ENCODE data around the gene CNOT6L.
"Not testable (repeated sequence)": the region's sequence is repeated elsewhere in the genome, so short reads cannot be mapped to it uniquely, and the experiment has no call there.

Gene CNOT6L

GRCh38 chr4:77721073-77721472 lies 98.1 kb downstream of the CNOT6L start:
- no peak overlapping the region for H3K4me3 ChIP-seq (ENCODE audit: insufficient read length, low read depth)
- H3K27me3 ChIP-seq (ENCODE audit: insufficient read depth, insufficient read length), result no peaks in the 10 kb centered on the region
- H3K36me3 ChIP-seq (ENCODE audit: insufficient read depth, insufficient read length, low read length), result no peaks in the 10 kb centered on the region
- H3K4me1 ChIP-seq (ENCODE audit: insufficient read depth, insufficient read length), result no peaks in the 10 kb centered on the region
- DNase-seq (ENCODE audit: low read depth, low spot score), result no peak
- no peak overlapping the region for H3K9ac ChIP-seq (ENCODE audit: insufficient read length, low read depth)
- H3K9me3 ChIP-seq (ENCODE audit: insufficient read depth, low read length), result no peaks in the 10 kb centered on the region
- no peak for TF ChIP-seq ZNF274 (IDR thresholded peaks at IDR 0.05; ENCODE audit: low read depth, low read length)
- TF ChIP-seq SUZ12 (IDR thresholded peaks at IDR 0.05; ENCODE audit: extremely low read depth, insufficient read depth, insufficient read length), result no peak
- no peak for TF ChIP-seq YY1 (IDR thresholded peaks at IDR 0.05; ENCODE audit: insufficient read depth, insufficient read length)

GRCh38 chr4:77718500-77718899 lies 100.7 kb downstream of the CNOT6L start:
- not testable (repeated sequence) for H3K4me3 ChIP-seq (ENCODE audit: insufficient read length, low read depth); H3K9me3 ChIP-seq (ENCODE audit: insufficient read depth, low read length); H3K4me1 ChIP-seq (ENCODE audit: insufficient read depth, insufficient read length); H3K36me3 ChIP-seq (ENCODE audit: insufficient read depth, insufficient read length, low read length); DNase-seq (ENCODE audit: low read depth, low spot score); H3K9ac ChIP-seq (ENCODE audit: insufficient read length, low read depth); H3K27me3 ChIP-seq (ENCODE audit: insufficient read depth, insufficient read length)

GRCh38 chr4:77715414-77716290 lies 103.5 kb downstream of the CNOT6L start:
- H3K9me3 ChIP-seq (ENCODE audit: insufficient read depth, low read length), result no peaks in the 10 kb centered on the region
- no peak for DNase-seq (ENCODE audit: low read depth, low spot score)
- no peaks in the 10 kb centered on the region for H3K27me3 ChIP-seq (ENCODE audit: insufficient read depth, insufficient read length)
- no peaks in the 10 kb centered on the region for H3K36me3 ChIP-seq (ENCODE audit: insufficient read depth, insufficient read length, low read length)
- H3K4me1 ChIP-seq (ENCODE audit: insufficient read depth, insufficient read length), result no peaks in the 10 kb centered on the region
- no peak overlapping the region for H3K4me3 ChIP-seq (ENCODE audit: insufficient read length, low read depth)
- no peak overlapping the region for H3K9ac ChIP-seq (ENCODE audit: insufficient read length, low read depth)
- no peak for TF ChIP-seq ZNF274 (IDR thresholded peaks at IDR 0.05; ENCODE audit: low read depth, low read length)
- TF ChIP-seq SUZ12 (IDR thresholded peaks at IDR 0.05; ENCODE audit: extremely low read depth, insufficient read depth, insufficient read length), result no peak
- TF ChIP-seq YY1 (IDR thresholded peaks at IDR 0.05; ENCODE audit: insufficient read depth, insufficient read length), result no peak

- no peaks in the 10 kb centered on the region for H3K36me3 ChIP-seq (ENCODE audit: insufficient read depth, insufficient read length, low read length)
- no peak overlapping the region for H3K4me3 ChIP-seq (ENCODE audit: insufficient read length, low read depth)
- no peak for TF ChIP-seq ZNF274 (IDR thresholded peaks at IDR 0.05; ENCODE audit: low read depth, low read length)
- TF ChIP-seq YY1 (IDR thresholded peaks at IDR 0.05; ENCODE audit: insufficient read depth, insufficient read length), result no peak
- TF ChIP-seq SUZ12 (IDR thresholded peaks at IDR 0.05; ENCODE audit: extremely low read depth, insufficient read depth, insufficient read length), result no peak
- H3K9me3 ChIP-seq (ENCODE audit: insufficient read depth, low read length), result no peaks in the 10 kb centered on the region
- no peaks in the 10 kb centered on the region for H3K27me3 ChIP-seq (ENCODE audit: insufficient read depth, insufficient read length)
- no peak overlapping the region for H3K9ac ChIP-seq (ENCODE audit: insufficient read length, low read depth)
- DNase-seq (ENCODE audit: low read depth, low spot score), result no peak
- H3K4me1 ChIP-seq (ENCODE audit: insufficient read depth, insufficient read length), result no peaks in the 10 kb centered on the region
Observed at GRCh38 chr4:77714514-77714913, 104.7 kb downstream of the CNOT6L start.

GRCh38 chr4:77713884-77714283 lies 105.3 kb downstream of the CNOT6L start:
- no peak for DNase-seq (ENCODE audit: low read depth, low spot score)
- Histone ChIP-seq H3K9ac (ENCODE audit: insufficient read length, low read depth) (no peak overlapping the region), H3K36me3 (ENCODE audit: insufficient read depth, insufficient read length, low read length) (no peaks in the 10 kb centered on the region), H3K4me1 (ENCODE audit: insufficient read depth, insufficient read length) (no peaks in the 10 kb centered on the region), H3K9me3 (ENCODE audit: insufficient read depth, low read length) (no peaks in the 10 kb centered on the region), H3K27me3 (ENCODE audit: insufficient read depth, insufficient read length) (no peaks in the 10 kb centered on the region), H3K4me3 (ENCODE audit: insufficient read length, low read depth) (no peak overlapping the region)
- TF ChIP-seq YY1 (IDR thresholded peaks at IDR 0.05; ENCODE audit: insufficient read depth, insufficient read length) (no peak), ZNF274 (IDR thresholded peaks at IDR 0.05; ENCODE audit: low read depth, low read length) (no peak), SUZ12 (IDR thresholded peaks at IDR 0.05; ENCODE audit: extremely low read depth, insufficient read depth, insufficient read length) (no peak)

- H3K9me3 ChIP-seq (ENCODE audit: insufficient read depth, low read length), result no peaks in the 10 kb centered on the region
- TF ChIP-seq ZNF274 (IDR thresholded peaks at IDR 0.05; ENCODE audit: low read depth, low read length), result no peak
- TF ChIP-seq YY1 (IDR thresholded peaks at IDR 0.05; ENCODE audit: insufficient read depth, insufficient read length), result no peak
- TF ChIP-seq SUZ12 (IDR thresholded peaks at IDR 0.05; ENCODE audit: extremely low read depth, insufficient read depth, insufficient read length), result no peak
- no peaks in the 10 kb centered on the region for H3K27me3 ChIP-seq (ENCODE audit: insufficient read depth, insufficient read length)
- H3K4me3 ChIP-seq (ENCODE audit: insufficient read length, low read depth), result no peak overlapping the region
- DNase-seq (ENCODE audit: low read depth, low spot score), result no peak
- H3K9ac ChIP-seq (ENCODE audit: insufficient read length, low read depth), result no peak overlapping the region
- no peaks in the 10 kb centered on the region for H3K36me3 ChIP-seq (ENCODE audit: insufficient read depth, insufficient read length, low read length)
- no peaks in the 10 kb centered on the region for H3K4me1 ChIP-seq (ENCODE audit: insufficient read depth, insufficient read length)
Observed at GRCh38 chr4:77712675-77713074, 106.5 kb downstream of the CNOT6L start.

GRCh38 chr4:77711469-77711868 lies 107.7 kb downstream of the CNOT6L start:
- H3K4me3 ChIP-seq (ENCODE audit: insufficient read length, low read depth), result no peak overlapping the region
- H3K4me1 ChIP-seq (ENCODE audit: insufficient read depth, insufficient read length), result no peaks in the 10 kb centered on the region
- H3K9me3 ChIP-seq (ENCODE audit: insufficient read depth, low read length), result no peaks in the 10 kb centered on the region
- H3K27me3 ChIP-seq (ENCODE audit: insufficient read depth, insufficient read length), result no peaks in the 10 kb centered on the region
- H3K36me3 ChIP-seq (ENCODE audit: insufficient read depth, insufficient read length, low read length), result no peaks in the 10 kb centered on the region
- TF ChIP-seq YY1 (IDR thresholded peaks at IDR 0.05; ENCODE audit: insufficient read depth, insufficient read length) (no peak), SUZ12 (IDR thresholded peaks at IDR 0.05; ENCODE audit: extremely low read depth, insufficient read depth, insufficient read length) (no peak), ZNF274 (IDR thresholded peaks at IDR 0.05; ENCODE audit: low read depth, low read length) (no peak)
- no peak overlapping the region for H3K9ac ChIP-seq (ENCODE audit: insufficient read length, low read depth)
- no peak for DNase-seq (ENCODE audit: low read depth, low spot score)
